Right atrium auricular region (tissue), 2 donors: ENCODE measurements around the gene DISC1. TPM values are rescaled to one million over a fixed set of nuclear protein-coding genes. Genes with fewer than 3 reads are reported as not detected.
"Not testable (repeated sequence)": the region's sequence is repeated elsewhere in the genome, so short reads cannot be mapped to it uniquely, and the experiment has no call there.

Experiments used
- DNase-seq: peaks from one replicate; pipeline ENCODE4 v3.0.0-alpha.2; 2019; ENCODE audit warnings: low spot score
- H3K27ac ChIP-seq, 2 donors: fragments of 200-600 bp; sonication (generic); 1 replicate in 1 of 2; 2 replicates in 1 of 2; pipeline ENCODE4 v1.5.1; 2016 to 2019
- H3K27me3 ChIP-seq, 2 donors: fragments of 200-600 bp; sonication (generic); one replicate each; pipeline versions ENCODE4 v1.5.1 to v1.6.0; 2017 to 2019
- H3K36me3 ChIP-seq: fragments of 200-600 bp; sonication (generic); one replicate; pipeline ENCODE4 v1.5.1; 2016
- H3K4me1 ChIP-seq, 2 donors: fragments of 200-600 bp; sonication (generic); one replicate each; pipeline versions ENCODE4 v1.5.1 to v1.6.0; 2017 to 2019
- H3K4me3 ChIP-seq, 2 donors: fragments of 200-600 bp; sonication (generic); 1 replicate in 1 of 2; 2 replicates in 1 of 2; pipeline ENCODE4 v1.5.1; 2017 to 2019; ENCODE audit warnings: mild to moderate bottlenecking in 1 of 2, moderate library complexity in 1 of 2
- H3K9me3 ChIP-seq, 2 donors: fragments of 200-600 bp; sonication (generic); one replicate each; pipeline ENCODE4 v1.5.1; 2019
- total RNA-seq, 2 donors: library from RNA; depleted of rRNA; stranded (reverse); fragments of >200 nt; gene quantifications; one replicate each; pipeline ENCODE4 v1.1.0, GENCODE V29; 2016
- TF ChIP-seq, protein P1 (sequence below), 2 donors: fragments of 200-600 bp; sonication (generic); IDR thresholded peaks; one replicate each; pipeline ENCODE4 v1.5.1; 2019; ENCODE audit warnings: antibody characterized with exemption in 2 of 2

The DISC1 gene
- total RNA-seq, 2 donors from 2014 or later: 1.8 to 5.3 TPM

GRCh38 chr1:231761747-231762541, 135.4 kb downstream of the DISC1 start:
- Histone ChIP-seq H3K9me3 (no peaks in the 10 kb centered on the region), H3K27me3 (no peaks in the 10 kb centered on the region), H3K36me3 (no peaks in the 10 kb centered on the region), H3K4me1 (no peaks in the 10 kb centered on the region), H3K27ac (no peak overlapping the region), H3K4me3 (no peak overlapping the region)
- no peak for DNase-seq
- TF ChIP-seq, protein P1, sequence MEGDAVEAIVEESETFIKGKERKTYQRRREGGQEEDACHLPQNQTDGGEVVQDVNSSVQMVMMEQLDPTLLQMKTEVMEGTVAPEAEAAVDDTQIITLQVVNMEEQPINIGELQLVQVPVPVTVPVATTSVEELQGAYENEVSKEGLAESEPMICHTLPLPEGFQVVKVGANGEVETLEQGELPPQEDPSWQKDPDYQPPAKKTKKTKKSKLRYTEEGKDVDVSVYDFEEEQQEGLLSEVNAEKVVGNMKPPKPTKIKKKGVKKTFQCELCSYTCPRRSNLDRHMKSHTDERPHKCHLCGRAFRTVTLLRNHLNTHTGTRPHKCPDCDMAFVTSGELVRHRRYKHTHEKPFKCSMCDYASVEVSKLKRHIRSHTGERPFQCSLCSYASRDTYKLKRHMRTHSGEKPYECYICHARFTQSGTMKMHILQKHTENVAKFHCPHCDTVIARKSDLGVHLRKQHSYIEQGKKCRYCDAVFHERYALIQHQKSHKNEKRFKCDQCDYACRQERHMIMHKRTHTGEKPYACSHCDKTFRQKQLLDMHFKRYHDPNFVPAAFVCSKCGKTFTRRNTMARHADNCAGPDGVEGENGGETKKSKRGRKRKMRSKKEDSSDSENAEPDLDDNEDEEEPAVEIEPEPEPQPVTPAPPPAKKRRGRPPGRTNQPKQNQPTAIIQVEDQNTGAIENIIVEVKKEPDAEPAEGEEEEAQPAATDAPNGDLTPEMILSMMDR (IDR thresholded peaks at IDR 0.05): no peak

GRCh38 chr1:231763456-231763855, 136.9 kb downstream of the DISC1 start:
- TF ChIP-seq, protein P1 (IDR thresholded peaks at IDR 0.05): no peak
- H3K27ac ChIP-seq: no peak overlapping the region
- no peaks in the 10 kb centered on the region for H3K36me3 ChIP-seq
- no peaks in the 10 kb centered on the region for H3K9me3 ChIP-seq
- DNase-seq: no peak
- H3K4me3 ChIP-seq: no peak overlapping the region
- H3K4me1 ChIP-seq: no peaks in the 10 kb centered on the region
- no peaks in the 10 kb centered on the region for H3K27me3 ChIP-seq

DNA sequence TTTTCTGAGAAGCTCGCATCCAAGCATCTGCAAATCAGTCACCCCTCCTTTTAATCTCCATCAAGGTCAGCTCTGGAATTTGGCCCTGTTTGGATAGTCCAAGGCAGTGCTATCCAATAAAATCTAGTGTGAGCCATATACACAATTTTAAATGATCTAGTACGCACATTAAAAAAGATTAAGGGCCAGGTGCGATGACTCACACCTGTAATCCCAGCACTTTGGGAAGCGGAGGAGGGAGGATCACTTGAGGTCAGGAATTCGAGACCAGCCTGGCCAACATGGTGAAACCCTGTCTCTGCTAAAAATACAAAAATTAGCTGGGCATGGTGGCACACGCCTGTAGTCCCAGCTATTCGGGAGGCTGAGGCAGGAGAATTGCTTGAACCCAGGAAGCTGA, 139.2 kb downstream of the DISC1 start:
- H3K9me3 ChIP-seq, H3K36me3 ChIP-seq, H3K4me3 ChIP-seq, DNase-seq, H3K27ac ChIP-seq, H3K27me3 ChIP-seq, H3K4me1 ChIP-seq: not testable (repeated sequence)

DNA sequence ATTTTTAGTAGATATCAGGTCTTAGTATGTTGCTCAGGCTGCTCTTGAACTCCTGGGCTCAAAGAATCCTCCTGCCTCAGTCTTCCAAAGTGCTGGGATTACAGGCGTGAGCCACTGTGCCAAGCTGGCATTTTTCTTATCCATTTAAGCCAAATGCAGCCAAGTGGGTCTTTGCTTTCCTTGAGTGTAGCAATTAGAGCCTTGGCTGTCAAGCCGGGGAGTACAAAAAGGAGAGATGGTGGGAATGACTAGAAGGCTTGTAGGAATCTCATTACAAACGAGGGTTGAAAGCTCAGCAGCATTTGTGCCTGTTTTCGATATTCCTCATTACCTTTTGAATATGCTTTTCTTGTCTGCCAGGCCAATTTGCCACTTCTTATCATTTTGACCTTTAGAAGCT, 140.9 kb downstream of the DISC1 start:
- H3K27me3 ChIP-seq: no peaks in the 10 kb centered on the region
- H3K9me3 ChIP-seq: no peaks in the 10 kb centered on the region
- H3K27ac ChIP-seq: no peak overlapping the region
- TF ChIP-seq, protein P1 (IDR thresholded peaks at IDR 0.05): no peak
- no peak overlapping the region for H3K4me3 ChIP-seq
- DNase-seq: no peak
- H3K36me3 ChIP-seq: no peaks in the 10 kb centered on the region
- no peaks in the 10 kb centered on the region for H3K4me1 ChIP-seq

GRCh38 chr1:231768416-231768815, 141.8 kb downstream of the DISC1 start:
- TF ChIP-seq, protein P1 (IDR thresholded peaks at IDR 0.05): no peak
- no peaks in the 10 kb centered on the region for H3K4me1 ChIP-seq
- H3K27ac ChIP-seq: no peak overlapping the region
- H3K36me3 ChIP-seq: no peaks in the 10 kb centered on the region
- H3K9me3 ChIP-seq: no peaks in the 10 kb centered on the region
- no peak overlapping the region for H3K4me3 ChIP-seq
- DNase-seq: no peak
- no peaks in the 10 kb centered on the region for H3K27me3 ChIP-seq

GRCh38 chr1:231770506-231771175, 144.1 kb downstream of the DISC1 start:
- Histone ChIP-seq H3K27me3 (no peaks in the 10 kb centered on the region), H3K4me1 (no peaks in the 10 kb centered on the region), H3K9me3 (no peaks in the 10 kb centered on the region), H3K27ac (no peak overlapping the region), H3K36me3 (no peaks in the 10 kb centered on the region), H3K4me3 (no peak overlapping the region)
- no peak for DNase-seq
- TF ChIP-seq, protein P1 (IDR thresholded peaks at IDR 0.05): no peak
